ENCODE results near the gene HIPK2. TPM values are rescaled to one million over a fixed set of nuclear protein-coding genes. Genes with fewer than 3 reads are reported as not detected.

The HIPK2 gene
- total RNA-seq, 1 donor: 12.7 TPM

- Histone ChIP-seq H3K36me3 (ENCODE audit: insufficient read depth, low read length) (peaks cover 49% of the 10 kb centered on the region), H3K4me2 (ENCODE audit: insufficient read depth, low read length) (no peak overlapping the region), H3K4me3 (ENCODE audit: insufficient read depth, low read length) (no peak overlapping the region), H3K27ac (ENCODE audit: low read depth, low read length) (no peak overlapping the region), H4K20me1 (ENCODE audit: insufficient read depth, low read length) (peaks cover 8% of the 10 kb centered on the region), H3K4me1 (ENCODE audit: insufficient read depth, low read length) (no peaks in the 10 kb centered on the region), H2AFZ (ENCODE audit: low read length) (no peak overlapping the region), H3K9me3 (ENCODE audit: low read depth, low read length) (no peaks in the 10 kb centered on the region), H3K27me3 (ENCODE audit: insufficient read depth, low read length) (no peaks in the 10 kb centered on the region), H3K79me2 (ENCODE audit: insufficient read depth, low read length) (no peaks in the 10 kb centered on the region)
- no peak for TF ChIP-seq CTCF (IDR thresholded peaks at IDR 0.05; ENCODE audit: extremely low read depth, low read depth, low read length)
- no peak for DNase-seq (ENCODE audit: insufficient read length, low spot score, missing footprints)
Measured at GRCh38 chr7:139571651-139572050, 206.1 kb downstream of the HIPK2 start.

GRCh38 chr7:139571190-139571589 lies 206.6 kb downstream of the HIPK2 start:
- Histone ChIP-seq H3K4me3 (ENCODE audit: insufficient read depth, low read length) (no peak overlapping the region), H3K27ac (ENCODE audit: low read depth, low read length) (no peak overlapping the region), H4K20me1 (ENCODE audit: insufficient read depth, low read length) (peaks cover 8% of the 10 kb centered on the region), H3K79me2 (ENCODE audit: insufficient read depth, low read length) (no peaks in the 10 kb centered on the region), H3K36me3 (ENCODE audit: insufficient read depth, low read length) (peaks cover 52% of the 10 kb centered on the region), H3K27me3 (ENCODE audit: insufficient read depth, low read length) (no peaks in the 10 kb centered on the region), H3K9me3 (ENCODE audit: low read depth, low read length) (no peaks in the 10 kb centered on the region), H3K4me2 (ENCODE audit: insufficient read depth, low read length) (no peak overlapping the region), H3K4me1 (ENCODE audit: insufficient read depth, low read length) (no peaks in the 10 kb centered on the region), H2AFZ (ENCODE audit: low read length) (no peak overlapping the region)
- no peak for DNase-seq (ENCODE audit: insufficient read length, low spot score, missing footprints)
- no peak for TF ChIP-seq CTCF (IDR thresholded peaks at IDR 0.05; ENCODE audit: extremely low read depth, low read depth, low read length)

- H3K4me1 ChIP-seq (ENCODE audit: insufficient read depth, low read length): no peaks in the 10 kb centered on the region
- H3K9me3 ChIP-seq (ENCODE audit: low read depth, low read length): no peaks in the 10 kb centered on the region
- no peak overlapping the region for H3K27ac ChIP-seq (ENCODE audit: low read depth, low read length)
- no peak overlapping the region for H2AFZ ChIP-seq (ENCODE audit: low read length)
- no peak for DNase-seq (ENCODE audit: insufficient read length, low spot score, missing footprints)
- no peaks in the 10 kb centered on the region for H3K79me2 ChIP-seq (ENCODE audit: insufficient read depth, low read length)
- peaks cover 10% of the 10 kb centered on the region for H4K20me1 ChIP-seq (ENCODE audit: insufficient read depth, low read length)
- no peak overlapping the region for H3K4me3 ChIP-seq (ENCODE audit: insufficient read depth, low read length)
- peaks cover 51% of the 10 kb centered on the region for H3K36me3 ChIP-seq (ENCODE audit: insufficient read depth, low read length)
- no peak for TF ChIP-seq CTCF (IDR thresholded peaks at IDR 0.05; ENCODE audit: extremely low read depth, low read depth, low read length)
- H3K27me3 ChIP-seq (ENCODE audit: insufficient read depth, low read length): no peaks in the 10 kb centered on the region
- H3K4me2 ChIP-seq (ENCODE audit: insufficient read depth, low read length): no peak overlapping the region
Measured at GRCh38 chr7:139570626-139571025, 207.2 kb downstream of the HIPK2 start.

GRCh38 chr7:139570119-139570518 lies 207.7 kb downstream of the HIPK2 start:
- H3K27me3 ChIP-seq (ENCODE audit: insufficient read depth, low read length): no peaks in the 10 kb centered on the region
- H4K20me1 ChIP-seq (ENCODE audit: insufficient read depth, low read length): peaks cover 10% of the 10 kb centered on the region
- H3K4me3 ChIP-seq (ENCODE audit: insufficient read depth, low read length): no peak overlapping the region
- peaks cover 46% of the 10 kb centered on the region for H3K36me3 ChIP-seq (ENCODE audit: insufficient read depth, low read length)
- no peak overlapping the region for H2AFZ ChIP-seq (ENCODE audit: low read length)
- no peaks in the 10 kb centered on the region for H3K79me2 ChIP-seq (ENCODE audit: insufficient read depth, low read length)
- DNase-seq (ENCODE audit: insufficient read length, low spot score, missing footprints): no peak
- TF ChIP-seq CTCF (IDR thresholded peaks at IDR 0.05; ENCODE audit: extremely low read depth, low read depth, low read length): no peak
- H3K27ac ChIP-seq (ENCODE audit: low read depth, low read length): no peak overlapping the region
- H3K4me1 ChIP-seq (ENCODE audit: insufficient read depth, low read length): no peaks in the 10 kb centered on the region
- no peaks in the 10 kb centered on the region for H3K9me3 ChIP-seq (ENCODE audit: low read depth, low read length)
- H3K4me2 ChIP-seq (ENCODE audit: insufficient read depth, low read length): no peak overlapping the region
